ENCODE measurements around the gene CCNI2. TPM values are rescaled to one million over a fixed set of nuclear protein-coding genes. Genes with fewer than 3 reads are reported as not detected.

CCNI2 gene
- total RNA-seq, 1 experiment from 2014 or later, result not detected

GRCh38 chr5:132749506-132749905 is 2.3 kb downstream of the CCNI2 start:
- no peak for DNase-seq (ENCODE audit: extremely low read depth, low read depth)

GRCh38 chr5:132750471-132751230 is 3.4 kb downstream of the CCNI2 start:
- no peak for DNase-seq (ENCODE audit: extremely low read depth, low read depth)

GRCh38 chr5:132751444-132751843 is 4.2 kb downstream of the CCNI2 start:
- no peak for DNase-seq (ENCODE audit: extremely low read depth, low read depth)

- DNase-seq (ENCODE audit: extremely low read depth, low read depth), result no peak
These were observed 4.8 kb downstream of the CCNI2 start for GRCh38 chr5:132751971-132752580.

DNA sequence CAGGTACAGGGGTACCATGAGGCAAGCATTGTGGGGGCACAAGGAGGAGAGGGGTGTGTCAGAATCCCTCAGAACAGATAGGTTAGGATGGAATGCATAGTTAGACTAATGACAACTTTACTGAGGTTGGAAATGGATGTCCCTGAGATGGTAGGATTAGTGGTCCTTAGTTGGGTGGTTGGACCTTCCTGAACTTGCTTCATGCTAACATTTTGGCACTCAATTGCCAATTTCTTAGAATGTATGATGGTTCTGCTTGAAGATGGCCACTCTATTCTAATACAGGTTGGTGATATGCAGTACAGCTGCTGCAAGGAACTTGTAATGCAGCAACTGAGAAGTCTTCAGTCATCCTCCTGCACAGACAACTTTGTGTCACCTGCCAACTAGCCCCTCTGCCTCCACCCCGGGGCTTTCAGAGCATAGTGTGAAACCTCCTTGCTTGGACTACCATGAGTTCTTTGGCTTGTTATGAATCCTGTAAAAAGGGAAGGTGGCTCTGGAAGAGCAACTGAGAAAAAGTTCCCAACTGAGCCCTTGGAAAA is 5.4 kb downstream of the CCNI2 start:
- no peak for DNase-seq (ENCODE audit: extremely low read depth, low read depth)

- DNase-seq (ENCODE audit: extremely low read depth, low read depth), result no peak
These were observed 6.1 kb downstream of the CCNI2 start for GRCh38 chr5:132753135-132753987.

GRCh38 chr5:132754111-132754510 is 6.9 kb downstream of the CCNI2 start:
- no peak for DNase-seq (ENCODE audit: extremely low read depth, low read depth)

GRCh38 chr5:132754947-132755346 is 7.7 kb downstream of the CCNI2 start:
- no peak for DNase-seq (ENCODE audit: extremely low read depth, low read depth)

DNA sequence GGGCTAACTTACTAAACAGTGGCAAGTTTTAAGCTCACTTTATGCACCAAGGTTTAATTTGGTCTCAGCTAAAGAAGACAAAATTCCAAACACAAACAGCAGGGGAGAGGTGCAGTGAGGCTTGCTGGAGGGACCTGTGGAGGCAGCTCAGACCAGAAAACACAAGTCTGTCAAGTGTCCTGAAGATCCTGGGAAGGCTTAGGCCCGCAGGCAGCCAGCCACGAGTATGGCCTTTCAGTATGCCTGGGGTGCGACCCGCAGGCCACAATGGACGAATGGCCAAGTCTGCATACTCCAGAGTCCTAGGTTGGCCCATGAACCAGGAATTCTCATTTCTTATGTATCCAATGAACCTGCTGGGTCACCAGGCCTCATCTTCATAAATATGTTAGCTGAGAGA is 9.3 kb downstream of the CCNI2 start:
- DNase-seq (ENCODE audit: extremely low read depth, low read depth), result no peak

GRCh38 chr5:132758451-132758850 is 11.2 kb downstream of the CCNI2 start:
- DNase-seq (ENCODE audit: extremely low read depth, low read depth), result no peak

- no peak for DNase-seq (ENCODE audit: extremely low read depth, low read depth)
These were observed 12.2 kb downstream of the CCNI2 start for GRCh38 chr5:132759114-132760048.

- no peak for DNase-seq (ENCODE audit: extremely low read depth, low read depth)
These were observed 12.8 kb downstream of the CCNI2 start for GRCh38 chr5:132760049-132760420.

DNA sequence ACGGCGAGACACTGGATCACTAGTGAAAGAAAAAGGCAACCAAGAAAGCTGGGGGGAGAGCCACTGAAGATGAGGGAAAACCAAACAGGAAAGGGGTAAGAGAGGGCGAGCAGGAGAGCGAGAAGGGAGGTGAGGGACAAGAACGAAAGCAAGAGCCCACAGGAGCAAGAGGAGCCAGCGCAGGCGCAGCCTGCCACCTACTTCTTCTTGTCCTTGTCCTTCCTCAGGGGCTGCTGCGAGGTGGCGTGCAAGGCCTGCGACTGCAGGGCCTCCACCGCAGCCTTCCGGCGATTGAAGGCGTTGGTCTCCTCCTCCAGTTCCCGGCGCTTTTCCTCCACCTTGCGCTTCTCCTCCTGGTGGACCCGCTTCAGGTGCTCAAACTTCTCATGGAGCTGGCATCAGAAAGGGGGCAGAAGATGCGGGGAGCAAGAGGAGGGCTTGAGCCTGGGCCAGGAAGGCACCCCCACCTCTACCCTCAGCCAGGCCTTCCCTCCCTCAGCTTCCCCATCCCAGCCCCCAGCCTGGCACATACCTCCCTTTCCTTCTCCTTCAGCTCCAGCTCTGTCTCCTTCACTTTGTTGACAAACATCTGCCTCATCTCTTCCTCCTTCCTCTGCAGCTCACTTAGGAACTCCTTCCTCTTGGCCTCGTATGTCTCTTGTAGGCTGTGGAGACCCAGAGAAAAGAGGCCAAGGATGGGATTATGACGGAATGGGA is 13.5 kb downstream of the CCNI2 start:
- no peak for DNase-seq (ENCODE audit: extremely low read depth, low read depth)

DNA sequence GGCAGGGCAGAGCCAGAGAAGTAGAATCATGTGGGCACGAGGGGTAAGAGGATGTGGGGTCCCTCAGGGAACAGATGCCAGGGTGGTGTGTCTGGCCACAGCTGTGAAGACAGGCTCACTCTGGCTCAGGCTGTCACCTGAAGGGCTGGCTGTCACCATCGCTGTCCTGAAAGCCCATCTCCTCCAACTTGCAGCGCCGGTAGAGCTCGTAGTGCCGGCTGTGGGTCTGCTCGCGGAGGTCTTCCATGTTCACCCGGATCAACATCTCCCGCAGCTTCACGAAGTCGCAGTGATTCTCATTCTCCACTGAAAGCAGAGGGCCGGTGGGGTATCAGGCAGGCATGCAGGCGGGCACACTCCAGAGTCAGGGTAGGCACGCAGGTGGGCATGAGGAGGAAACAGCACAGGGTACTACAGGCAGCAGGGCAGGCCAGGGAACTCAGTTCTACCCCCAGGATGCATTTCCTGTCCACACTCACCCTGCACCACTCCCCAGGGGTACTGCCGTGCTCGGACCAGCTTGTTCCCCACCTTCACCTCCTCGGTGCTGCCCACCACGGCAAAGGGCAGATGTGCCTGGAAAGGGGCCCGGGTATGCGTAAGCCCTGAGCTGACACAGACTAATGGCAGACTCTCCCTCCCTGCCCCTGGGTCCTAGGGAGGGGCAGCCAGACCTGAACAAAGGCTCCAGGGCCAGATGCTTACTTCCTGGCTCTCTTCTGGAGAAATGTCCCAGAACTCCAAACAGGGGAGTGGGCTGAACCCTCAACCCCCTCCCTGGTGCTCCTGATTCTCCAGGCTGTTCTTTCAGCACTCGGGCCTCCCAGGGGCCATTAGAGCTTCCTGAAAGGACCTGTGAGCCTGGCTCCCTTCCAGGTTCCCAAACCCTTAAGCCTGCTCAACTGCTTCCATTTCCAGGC is 14.4 kb downstream of the CCNI2 start:
- DNase-seq (ENCODE audit: extremely low read depth, low read depth), result no peak

DNA sequence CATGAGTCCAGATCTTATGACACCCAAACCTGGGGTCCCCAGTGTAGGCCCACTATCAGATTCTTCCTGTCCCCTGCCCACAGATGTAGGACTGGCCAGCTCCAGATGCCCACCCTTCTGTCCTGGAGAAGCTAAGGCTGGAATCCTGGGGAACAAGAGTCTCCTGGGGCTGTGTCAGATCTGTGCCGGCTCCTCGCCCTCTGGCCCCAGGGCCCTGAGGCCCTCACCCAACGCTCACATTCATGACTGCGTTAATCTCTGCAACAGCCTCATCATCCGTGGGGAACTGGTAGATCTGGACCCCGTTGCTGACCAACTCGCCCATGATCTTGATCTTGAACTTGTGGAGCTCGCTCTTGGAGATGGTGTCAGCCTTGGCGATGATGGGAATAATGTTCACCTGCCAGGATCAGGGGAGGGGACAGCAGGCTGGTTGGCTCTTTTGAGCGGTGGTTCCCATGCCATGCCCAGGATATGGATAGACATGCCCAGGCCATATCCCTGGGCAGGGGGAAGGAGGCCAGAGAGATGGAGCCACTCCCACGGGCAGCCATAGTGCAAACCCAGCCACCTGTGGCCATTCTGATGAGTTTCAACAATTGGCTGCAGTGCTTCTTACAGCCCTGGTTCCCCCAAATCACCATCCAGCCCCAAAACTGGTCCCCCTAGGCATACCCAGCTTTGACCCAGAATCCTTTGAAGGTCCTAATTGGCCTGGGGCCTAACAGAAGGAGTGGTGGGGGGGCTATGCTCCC is 15.2 kb downstream of the CCNI2 start:
- DNase-seq (ENCODE audit: extremely low read depth, low read depth), result no peak

DNA sequence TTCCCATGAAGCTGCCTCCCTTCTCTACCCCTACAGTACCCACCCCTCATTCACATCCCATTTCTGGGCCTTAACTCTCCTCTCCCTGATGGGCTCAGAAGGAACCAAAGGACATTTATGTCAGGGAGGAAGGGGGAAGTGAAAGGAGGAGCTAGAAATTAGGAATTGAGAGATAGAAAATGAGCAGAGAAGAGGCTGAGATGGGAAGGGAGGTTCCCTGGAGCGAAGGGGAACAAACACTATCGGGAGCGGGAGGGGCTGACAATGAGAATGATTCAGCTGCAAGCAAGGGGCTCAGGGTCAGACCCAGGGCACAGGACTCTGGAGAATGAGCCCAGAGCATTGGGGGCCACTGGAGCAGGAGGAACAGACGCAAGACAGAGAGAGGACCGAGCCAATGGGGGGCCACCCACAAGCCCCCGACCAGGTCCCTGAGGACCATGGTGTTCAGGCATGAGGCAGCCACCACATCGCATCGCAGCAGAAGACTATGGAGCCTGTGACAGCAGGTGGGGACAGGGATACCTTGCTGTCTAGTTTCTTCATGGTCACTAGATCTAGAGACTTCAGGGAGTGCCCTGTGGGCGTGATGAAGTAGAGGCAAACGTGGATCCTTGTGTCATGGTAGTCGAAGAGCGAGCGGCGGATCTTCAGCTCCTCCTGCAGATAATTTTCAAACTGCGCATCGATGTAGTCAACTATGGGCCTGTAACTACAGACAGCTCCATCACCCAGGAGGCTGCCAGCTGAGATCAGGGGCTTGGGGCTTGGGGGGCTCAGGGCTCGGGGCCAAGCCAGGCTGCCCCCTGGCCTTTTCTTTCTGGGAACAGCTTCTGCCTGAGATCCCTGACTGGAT is 16.2 kb downstream of the CCNI2 start:
- no peak for DNase-seq (ENCODE audit: extremely low read depth, low read depth)

DNA sequence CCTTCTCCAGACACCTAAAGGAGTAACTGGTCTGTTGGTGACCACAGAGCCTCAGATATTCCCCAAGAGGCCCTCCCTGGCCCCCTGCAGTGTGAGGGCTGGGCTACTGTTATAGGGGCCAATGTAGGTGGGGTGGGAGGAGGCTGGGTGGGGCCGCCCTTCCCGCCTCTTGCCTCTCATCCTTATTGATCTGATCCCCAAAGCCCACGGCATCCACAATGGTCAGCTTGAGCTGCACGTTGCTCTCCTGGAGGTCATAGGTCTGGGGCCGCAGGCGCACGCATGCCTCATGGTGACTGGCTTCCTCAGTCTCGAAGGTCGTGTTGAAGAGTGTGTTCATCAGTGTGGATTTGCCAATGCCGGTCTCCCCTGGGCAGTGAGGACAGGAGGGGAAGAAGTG is 16.8 kb downstream of the CCNI2 start:
- DNase-seq (ENCODE audit: extremely low read depth, low read depth), result no peak
